ENCODE measurements around the gene FAM181B.
"Not testable (repeated sequence)": the region's sequence is repeated elsewhere in the genome, so short reads cannot be mapped to it uniquely, and the experiment has no call there.

FAM181B gene

GRCh38 chr11:82732348-82732733 is 1.3 kb downstream of the FAM181B start:
- DNase-seq (ENCODE audit: low read depth) = no peak

GRCh38 chr11:82731691-82732277 is 1.9 kb downstream of the FAM181B start:
- no peak for DNase-seq (ENCODE audit: low read depth)

GRCh38 chr11:82730754-82731153 is 2.9 kb downstream of the FAM181B start:
- DNase-seq (ENCODE audit: low read depth) = no peak

- DNase-seq (ENCODE audit: low read depth) = no peak
Measured at GRCh38 chr11:82730286-82730685, 3.4 kb downstream of the FAM181B start.

GRCh38 chr11:82724026-82724425 is 9.6 kb downstream of the FAM181B start:
- DNase-seq (ENCODE audit: low read depth) = no peak

- no peak for DNase-seq (ENCODE audit: low read depth)
Measured at GRCh38 chr11:82722231-82722630, 11.4 kb downstream of the FAM181B start.

- DNase-seq (ENCODE audit: low read depth) = no peak
Measured at GRCh38 chr11:82720267-82721065, 13.2 kb downstream of the FAM181B start.

- no peak for DNase-seq (ENCODE audit: low read depth)
Measured at GRCh38 chr11:82719361-82720105, 14.1 kb downstream of the FAM181B start.

GRCh38 chr11:82718821-82719220 is 14.8 kb downstream of the FAM181B start:
- no peak for DNase-seq (ENCODE audit: low read depth)

GRCh38 chr11:82718307-82718706 is 15.4 kb downstream of the FAM181B start:
- no peak for DNase-seq (ENCODE audit: low read depth)

- DNase-seq (ENCODE audit: low read depth) = no peak
Measured at GRCh38 chr11:82714346-82715174, 19.1 kb downstream of the FAM181B start.

- DNase-seq (ENCODE audit: low read depth) = no peak
Measured at GRCh38 chr11:82711648-82712047, 22.0 kb downstream of the FAM181B start.

- no peak for DNase-seq (ENCODE audit: low read depth)
Measured at GRCh38 chr11:82703796-82704195, 29.9 kb downstream of the FAM181B start.

GRCh38 chr11:82703226-82703625 is 30.4 kb downstream of the FAM181B start:
- DNase-seq (ENCODE audit: low read depth) = no peak

GRCh38 chr11:82701847-82702520 is 31.7 kb downstream of the FAM181B start:
- DNase-seq (ENCODE audit: low read depth) = no peak

GRCh38 chr11:82698576-82699352 is 34.9 kb downstream of the FAM181B start:
- DNase-seq (ENCODE audit: low read depth) = no peak

GRCh38 chr11:82692981-82693380 is 40.7 kb downstream of the FAM181B start:
- no peak for DNase-seq (ENCODE audit: low read depth)

- not testable (repeated sequence) for DNase-seq (ENCODE audit: low read depth)
Measured at GRCh38 chr11:82689347-82689746, 44.3 kb downstream of the FAM181B start.

- DNase-seq (ENCODE audit: low read depth) = no peak
Measured at GRCh38 chr11:82686211-82686610, 47.5 kb downstream of the FAM181B start.

GRCh38 chr11:82683029-82683428 is 50.6 kb downstream of the FAM181B start:
- no peak for DNase-seq (ENCODE audit: low read depth)
